ENCODE results near the gene MDM2. TPM values are rescaled to one million over a fixed set of nuclear protein-coding genes. Genes with fewer than 3 reads are reported as not detected.
"Not testable (repeated sequence)": the region's sequence is repeated elsewhere in the genome, so short reads cannot be mapped to it uniquely, and the experiment has no call there.

MDM2 gene
- total RNA-seq, 3 donors from 2014 or later (not counting 1 experiment from before 2014, with no cell fraction given): 130 to 143 (median 132) TPM

- Histone ChIP-seq H3K9me3 (ENCODE audit: control insufficient read depth, insufficient read depth, low read length) (no peaks in the 10 kb centered on the region), H3K27me3 (ENCODE audit: control insufficient read depth, insufficient read depth, low read length) (peaks cover 2% of the 10 kb centered on the region), H3K36me3 (ENCODE audit: control insufficient read depth, insufficient read depth, low read length) (no peaks in the 10 kb centered on the region), H3K4me1 (ENCODE audit: control insufficient read depth, insufficient read depth, low read length) (no peaks in the 10 kb centered on the region), H3K4me3 (ENCODE audit: low read length) (no peak overlapping the region), H3K27ac (ENCODE audit: low read length) (no peak overlapping the region)
- Mint-ChIP-seq H3K27ac (no peak overlapping the region), H3K27me3 (ENCODE audit: low read depth in 2 of 2) (peaks cover 4 to 10% of the 10 kb centered on the region in 2 donors), H3K4me1 (no peaks in the 10 kb centered on the region), H3K36me3 (no peaks in the 10 kb centered on the region), H3K9me3 (no peaks in the 10 kb centered on the region), H3K4me3 (no peak overlapping the region)
- WGBS (ENCODE audit: insufficient coverage): 80% methylated on average over 3 of the region's 3 CpGs
- intact Hi-C loops (cut with micrococcal nuclease): no loop called here
- DNase-seq: no peak
- no peak for ATAC-seq
- TF ChIP-seq, protein P1, sequence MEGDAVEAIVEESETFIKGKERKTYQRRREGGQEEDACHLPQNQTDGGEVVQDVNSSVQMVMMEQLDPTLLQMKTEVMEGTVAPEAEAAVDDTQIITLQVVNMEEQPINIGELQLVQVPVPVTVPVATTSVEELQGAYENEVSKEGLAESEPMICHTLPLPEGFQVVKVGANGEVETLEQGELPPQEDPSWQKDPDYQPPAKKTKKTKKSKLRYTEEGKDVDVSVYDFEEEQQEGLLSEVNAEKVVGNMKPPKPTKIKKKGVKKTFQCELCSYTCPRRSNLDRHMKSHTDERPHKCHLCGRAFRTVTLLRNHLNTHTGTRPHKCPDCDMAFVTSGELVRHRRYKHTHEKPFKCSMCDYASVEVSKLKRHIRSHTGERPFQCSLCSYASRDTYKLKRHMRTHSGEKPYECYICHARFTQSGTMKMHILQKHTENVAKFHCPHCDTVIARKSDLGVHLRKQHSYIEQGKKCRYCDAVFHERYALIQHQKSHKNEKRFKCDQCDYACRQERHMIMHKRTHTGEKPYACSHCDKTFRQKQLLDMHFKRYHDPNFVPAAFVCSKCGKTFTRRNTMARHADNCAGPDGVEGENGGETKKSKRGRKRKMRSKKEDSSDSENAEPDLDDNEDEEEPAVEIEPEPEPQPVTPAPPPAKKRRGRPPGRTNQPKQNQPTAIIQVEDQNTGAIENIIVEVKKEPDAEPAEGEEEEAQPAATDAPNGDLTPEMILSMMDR (IDR thresholded peaks at IDR 0.05): no peak
Observed at GRCh38 chr12:68861890-68862289, 53.9 kb downstream of the MDM2 start.

DNA sequence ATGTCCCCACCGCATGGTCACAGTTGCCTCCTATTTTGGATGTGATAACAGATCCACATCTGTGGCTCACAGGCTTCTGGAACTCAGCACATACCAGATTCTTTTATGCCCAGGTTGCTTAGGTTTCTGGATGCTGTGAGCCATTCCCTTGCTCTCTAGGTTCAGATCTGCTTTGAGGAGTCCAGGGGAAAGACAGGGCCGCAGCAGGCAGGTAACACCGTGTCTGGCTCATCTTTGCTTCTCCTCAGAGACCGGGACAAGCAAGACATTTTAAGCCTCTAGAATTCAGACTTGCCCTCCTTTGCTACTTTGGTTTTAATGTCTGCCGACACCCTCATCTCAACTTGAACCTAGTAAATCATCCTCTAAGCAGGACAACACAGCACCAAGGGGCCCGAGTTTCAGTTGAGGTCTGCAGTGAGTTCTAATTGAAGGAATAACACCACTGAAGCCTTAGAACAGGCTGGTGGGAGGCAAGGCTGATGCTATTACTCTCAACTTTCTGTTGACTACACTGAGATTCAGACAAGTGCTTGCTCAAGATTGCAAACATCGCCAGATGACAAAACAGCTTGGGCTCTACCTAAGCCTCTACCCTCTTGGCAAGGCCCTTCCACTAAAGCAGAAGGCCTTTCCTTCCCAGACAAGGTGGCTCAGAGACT is 55.3 kb downstream of the MDM2 start:
- Histone ChIP-seq H3K9me3 (ENCODE audit: control insufficient read depth, insufficient read depth, low read length) (no peaks in the 10 kb centered on the region), H3K36me3 (ENCODE audit: control insufficient read depth, insufficient read depth, low read length) (no peaks in the 10 kb centered on the region), H3K27me3 (ENCODE audit: control insufficient read depth, insufficient read depth, low read length) (peaks cover 2% of the 10 kb centered on the region), H3K4me3 (ENCODE audit: low read length) (no peak overlapping the region), H3K4me1 (ENCODE audit: control insufficient read depth, insufficient read depth, low read length) (no peaks in the 10 kb centered on the region), H3K27ac (ENCODE audit: low read length) (no peak overlapping the region)
- WGBS (ENCODE audit: insufficient coverage): 75% methylated on average over 7 of the region's 7 CpGs
- DNase-seq (no peak), ATAC-seq (no peak)
- H3K36me3 Mint-ChIP-seq: no peaks in the 10 kb centered on the region
- no peaks in the 10 kb centered on the region for H3K9me3 Mint-ChIP-seq
- intact Hi-C loops (cut with micrococcal nuclease): no loop called here
- H3K27me3 Mint-ChIP-seq (ENCODE audit: low read depth in 2 of 2): peaks cover 4 to 10% of the 10 kb centered on the region in 2 donors
- TF ChIP-seq, protein P1 (IDR thresholded peaks at IDR 0.05): no peak
- no peaks in the 10 kb centered on the region for H3K4me1 Mint-ChIP-seq
- H3K4me3 Mint-ChIP-seq: no peak overlapping the region
- no peak overlapping the region for H3K27ac Mint-ChIP-seq

DNA sequence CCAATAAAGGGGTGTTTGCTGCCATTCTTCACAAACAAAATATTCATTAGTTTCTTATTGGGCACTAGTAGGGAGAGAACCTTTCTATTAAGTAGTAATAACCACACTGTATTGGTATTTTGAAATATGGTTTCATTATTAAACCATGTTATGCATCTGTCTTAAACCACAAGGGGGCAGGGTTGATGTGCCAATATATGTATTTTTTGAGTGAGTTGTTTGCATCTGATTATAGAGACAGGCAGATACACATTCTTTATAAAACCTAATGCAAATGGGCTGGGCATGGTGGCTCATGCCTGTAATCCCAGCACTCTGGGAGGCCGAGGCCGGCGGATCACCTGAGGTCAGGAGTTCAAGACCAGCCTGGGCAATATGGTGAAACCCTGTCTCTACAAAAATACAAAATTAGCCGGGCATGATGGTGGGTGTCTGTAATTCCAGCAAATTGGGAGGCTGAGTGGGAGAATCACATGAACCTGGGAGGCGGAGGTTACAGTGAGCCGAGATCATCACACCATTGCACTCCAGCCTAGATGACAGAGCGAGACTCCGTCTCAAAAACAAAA is 56.0 kb downstream of the MDM2 start:
- H3K36me3 ChIP-seq (ENCODE audit: control insufficient read depth, insufficient read depth, low read length); H3K27me3 Mint-ChIP-seq (ENCODE audit: low read depth in 2 of 2); H3K27ac Mint-ChIP-seq; H3K4me1 ChIP-seq (ENCODE audit: control insufficient read depth, insufficient read depth, low read length); H3K9me3 ChIP-seq (ENCODE audit: control insufficient read depth, insufficient read depth, low read length); ATAC-seq; H3K4me1 Mint-ChIP-seq; intact Hi-C loops (cut with micrococcal nuclease); H3K36me3 Mint-ChIP-seq; H3K4me3 ChIP-seq (ENCODE audit: low read length); H3K27me3 ChIP-seq (ENCODE audit: control insufficient read depth, insufficient read depth, low read length); H3K9me3 Mint-ChIP-seq; H3K27ac ChIP-seq (ENCODE audit: low read length); H3K4me3 Mint-ChIP-seq: not testable (repeated sequence)
- DNase-seq: peak in 1 of 2 donors; percentile 44
- TF ChIP-seq, protein P1 (IDR thresholded peaks at IDR 0.05): peak; percentile 31
- WGBS (ENCODE audit: insufficient coverage): 96% methylated on average over 6 of the region's 8 CpGs

DNA sequence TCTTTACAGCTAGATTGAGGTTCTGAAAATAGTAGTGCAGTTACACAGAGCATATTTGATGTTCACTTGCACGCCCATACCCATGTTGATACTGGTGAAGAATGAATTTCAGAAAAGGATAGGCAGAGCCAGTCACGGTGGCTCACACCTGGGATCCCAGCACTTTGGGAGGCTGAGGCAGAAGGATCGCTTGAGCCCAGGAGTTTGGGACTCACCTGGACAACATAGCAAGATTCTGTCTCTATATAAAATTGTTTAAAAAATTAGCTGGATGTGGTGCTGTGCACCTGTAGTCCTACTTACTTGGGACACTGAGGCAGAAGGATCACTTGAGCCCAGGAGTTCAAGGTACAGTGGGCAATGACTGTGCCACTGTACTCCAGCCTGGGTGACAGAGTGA is 56.6 kb downstream of the MDM2 start:
- H3K27ac Mint-ChIP-seq: no peak overlapping the region
- H3K36me3 Mint-ChIP-seq: no peaks in the 10 kb centered on the region
- H3K4me1 Mint-ChIP-seq: no peaks in the 10 kb centered on the region
- DNase-seq: no peak
- no peaks in the 10 kb centered on the region for H3K4me1 ChIP-seq (ENCODE audit: control insufficient read depth, insufficient read depth, low read length)
- H3K9me3 ChIP-seq (ENCODE audit: control insufficient read depth, insufficient read depth, low read length): no peaks in the 10 kb centered on the region
- peaks cover 6 to 10% of the 10 kb centered on the region in 2 donors for H3K27me3 Mint-ChIP-seq (ENCODE audit: low read depth in 2 of 2)
- H3K9me3 Mint-ChIP-seq: no peaks in the 10 kb centered on the region
- H3K27ac ChIP-seq (ENCODE audit: low read length): no peak overlapping the region
- 97% methylated on average over 3 of the region's 3 CpGs for WGBS (ENCODE audit: insufficient coverage)
- TF ChIP-seq, protein P1 (IDR thresholded peaks at IDR 0.05): no peak
- ATAC-seq: no peak
- H3K4me3 Mint-ChIP-seq: no peak overlapping the region
- no peak overlapping the region for H3K4me3 ChIP-seq (ENCODE audit: low read length)
- intact Hi-C loops (cut with micrococcal nuclease): no loop called here
- H3K27me3 ChIP-seq (ENCODE audit: control insufficient read depth, insufficient read depth, low read length): peaks cover 2% of the 10 kb centered on the region
- H3K36me3 ChIP-seq (ENCODE audit: control insufficient read depth, insufficient read depth, low read length): no peaks in the 10 kb centered on the region
